SK-MEL-5 (cell line): ENCODE measurements around the gene RASSF6. TPM values are rescaled to one million over a fixed set of nuclear protein-coding genes. Genes with fewer than 3 reads are reported as not detected.
"Not testable (repeated sequence)": the region's sequence is repeated elsewhere in the genome, so short reads cannot be mapped to it uniquely, and the experiment has no call there.

Source experiments
- DNase-seq: peaks from one replicate; pipeline ENCODE4 v3.0.0-alpha.2; 2016; ENCODE audit warnings: low read depth, low spot score
- in situ Hi-C: cut with HindIII; loops from 2 replicates; pipeline ENCODE4 v1.10.0; 2016; ENCODE audit warnings: low sequenced_read_pairs, high pct_unique_total_duplicates, low pct_unique_long_range_greater_than_20kb
- total RNA-seq: library from RNA; depleted of rRNA; stranded (reverse); fragments of >200 nt; shearing (Covaris generic); gene quantifications from 2 replicates; pipeline ENCODE4 v1.2.3, GENCODE V29; 2014

RASSF6 gene
- total RNA-seq, 1 experiment from 2014 or later = not detected

GRCh38 chr4:73589887-73590801 is 30.1 kb downstream of the RASSF6 start:
- in situ Hi-C loops = no loop called here
- DNase-seq = no peak

- in situ Hi-C loops = no loop called here
- DNase-seq = no peak
Measured at GRCh38 chr4:73589261-73589847, 30.9 kb downstream of the RASSF6 start.

GRCh38 chr4:73588613-73589012 is 31.6 kb downstream of the RASSF6 start:
- DNase-seq = no peak
- in situ Hi-C loops = no loop called here

- no peak for DNase-seq
- in situ Hi-C loops = no loop called here
Measured at GRCh38 chr4:73586666-73587065, 33.6 kb downstream of the RASSF6 start.

GRCh38 chr4:73586040-73586439 is 34.2 kb downstream of the RASSF6 start:
- DNase-seq = no peak
- in situ Hi-C loops = no loop called here

DNA sequence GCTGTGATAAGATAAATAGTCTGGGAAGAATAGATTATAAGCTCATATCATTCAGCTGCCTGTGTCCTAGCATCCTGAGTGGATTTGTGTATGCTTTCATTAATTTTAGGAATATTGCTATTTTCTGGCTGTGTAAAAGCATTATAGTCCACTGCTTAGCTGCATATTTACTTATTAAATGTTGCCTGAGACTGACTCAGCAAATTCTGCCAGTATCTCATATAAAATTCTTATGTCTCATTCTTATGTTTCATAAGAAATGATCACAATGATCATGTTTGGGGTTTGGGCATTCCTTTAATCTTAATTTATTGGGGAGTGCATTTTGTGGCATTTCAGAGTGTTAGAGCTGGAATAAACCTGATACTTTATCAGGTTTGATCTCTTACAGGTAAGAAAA is 34.9 kb downstream of the RASSF6 start:
- in situ Hi-C loops = no loop called here
- no peak for DNase-seq

GRCh38 chr4:73583666-73584065 is 36.6 kb downstream of the RASSF6 start:
- in situ Hi-C loops = no loop called here
- DNase-seq = no peak

DNA sequence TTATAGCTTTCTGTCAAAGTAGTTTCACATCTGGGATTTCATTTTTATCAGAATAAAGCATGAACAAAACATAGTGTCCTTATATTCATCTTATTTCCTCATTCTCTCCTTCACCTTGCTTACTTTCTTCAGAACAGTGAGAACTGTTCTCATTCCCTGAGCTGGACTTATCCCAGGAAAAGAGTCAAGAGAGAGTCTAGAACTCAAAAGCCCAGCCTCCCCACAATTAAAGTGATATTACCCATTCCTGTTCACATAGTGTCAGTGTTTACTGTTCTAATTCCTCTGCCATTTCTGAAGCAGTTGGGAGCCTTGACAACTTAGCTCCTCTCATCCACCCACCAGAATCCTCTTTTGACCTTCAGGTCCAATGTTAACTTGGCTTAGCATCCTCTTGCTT is 42.9 kb downstream of the RASSF6 start:
- in situ Hi-C loops = no loop called here
- peak; percentile 2 for DNase-seq

GRCh38 chr4:73576381-73576780 is 43.9 kb downstream of the RASSF6 start:
- in situ Hi-C loops = no loop called here
- DNase-seq = peak; percentile 37

DNA sequence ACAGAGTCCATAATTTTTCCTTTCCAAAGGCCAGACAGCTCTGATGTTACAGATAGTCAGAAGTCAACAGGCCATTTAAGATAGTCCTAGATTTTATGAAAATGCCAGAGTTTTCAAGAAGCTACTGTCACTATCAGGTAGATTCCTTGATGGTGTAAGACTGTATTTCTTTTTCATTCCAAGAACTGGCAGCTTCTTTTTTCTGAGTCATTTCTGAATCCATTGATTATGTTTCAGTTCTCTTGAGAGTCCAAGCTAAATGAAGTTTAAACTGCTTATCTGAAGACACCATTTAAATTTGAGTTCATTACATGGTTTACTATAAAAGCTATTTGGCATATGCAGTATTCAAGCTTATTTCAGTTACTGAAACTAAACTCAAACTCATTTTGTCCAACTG is 44.6 kb downstream of the RASSF6 start:
- in situ Hi-C loops = no loop called here
- DNase-seq = no peak

GRCh38 chr4:73573794-73574528 is 46.3 kb downstream of the RASSF6 start:
- in situ Hi-C loops = no loop called here

DNA sequence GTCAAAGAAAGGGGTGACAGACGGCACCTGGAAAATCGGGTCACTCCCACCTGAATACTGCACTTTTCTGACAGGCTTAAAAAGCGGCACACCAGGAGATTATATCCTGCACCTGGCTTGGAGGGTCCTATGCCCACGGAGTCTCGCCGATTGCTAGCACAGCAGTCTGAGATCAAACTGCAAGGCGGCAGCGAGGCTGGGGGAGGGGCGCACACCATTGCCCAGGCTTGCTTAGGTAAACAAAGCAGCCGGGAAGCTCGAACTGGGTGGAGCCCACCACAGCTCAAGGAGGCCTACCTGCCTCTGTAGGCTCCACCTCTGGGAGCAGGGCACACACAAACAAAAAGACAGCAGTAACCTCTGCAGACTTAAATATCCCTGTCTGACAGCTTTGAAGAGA is 69.4 kb downstream of the RASSF6 start:
- in situ Hi-C loops, DNase-seq: not testable (repeated sequence)

More at GRCh38 chr4:73573794-73574528, 46.3 kb downstream of the RASSF6 start:
- DNase-seq = peak; percentile 84

GRCh38 chr4:73544620-73545019 is 75.6 kb downstream of the RASSF6 start:
- in situ Hi-C loops = no loop called here
- DNase-seq = no peak

- DNase-seq = no peak
- in situ Hi-C loops = no loop called here
Measured at GRCh38 chr4:73541251-73541650, 79.0 kb downstream of the RASSF6 start.

DNA sequence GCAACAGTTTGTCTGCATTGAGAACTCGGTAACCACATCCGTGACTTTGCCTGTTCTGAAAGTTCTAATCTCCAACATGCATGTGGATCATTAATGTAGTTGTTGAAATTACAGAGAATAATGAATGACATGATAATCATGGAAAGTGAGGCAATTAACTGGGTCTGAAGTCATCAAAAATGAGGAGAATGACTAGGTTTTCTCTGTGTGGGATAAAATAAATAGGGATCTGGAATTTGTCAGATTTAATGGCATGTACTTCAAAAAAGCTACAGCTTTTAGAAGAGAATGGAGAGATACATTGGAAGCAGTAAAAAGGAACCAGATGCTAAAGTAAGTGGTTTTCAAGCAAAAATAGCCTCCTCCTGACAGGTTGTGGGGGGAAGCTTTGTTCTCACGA is 79.4 kb downstream of the RASSF6 start:
- in situ Hi-C loops = no loop called here
- no peak for DNase-seq

GRCh38 chr4:73539386-73539785 is 80.8 kb downstream of the RASSF6 start:
- in situ Hi-C loops = no loop called here
- no peak for DNase-seq

GRCh38 chr4:73538162-73538561 is 82.1 kb downstream of the RASSF6 start:
- no peak for DNase-seq
- in situ Hi-C loops = no loop called here
